AG04450 (cell line): ENCODE results near the gene NCF4. TPM values are rescaled to one million over a fixed set of nuclear protein-coding genes. Genes with fewer than 3 reads are reported as not detected.

Experiments used
- CTCF ChIA-PET: fragments of 300-600, 350-600 bp; formaldehyde crosslinking; extraction: SDS; loops from one replicate; lab custom pipeline; 2022; ENCODE audit warnings: antibody characterized with exemption, inconsistent platforms; lab: Charles Lee
- POLR2A ChIA-PET: fragments of 350-600 bp; formaldehyde crosslinking; extraction: SDS; loops from one replicate; lab custom pipeline; 2021; ENCODE audit warnings: antibody characterized with exemption, inconsistent platforms; lab: Yijun Ruan, JAX
- DNase-seq: peaks from one replicate; pipeline ENCODE4 v3.0.0-alpha.2; 2011; ENCODE audit warnings: low read depth, low spot score
- H3K27ac ChIP-seq: one replicate; pipeline ENCODE4 v1.5.1; 2012; ENCODE audit warnings: low read depth, low read length, control low read depth
- H3K27me3 ChIP-seq: one replicate; pipeline ENCODE4 v1.6.0; 2012; ENCODE audit warnings: low read length; ENCODE audit not compliant: control insufficient read depth, insufficient read depth
- H3K4me3 ChIP-seq: 2 replicates; pipeline ENCODE4 v1.5.1; 2011; ENCODE audit warnings: mild to moderate bottlenecking, low read depth, low read length, control low read depth
- H3K9me3 ChIP-seq: 2 replicates; pipeline ENCODE4 v1.5.1; 2012; ENCODE audit warnings: low read length; ENCODE audit not compliant: control insufficient read depth, insufficient read depth
- CTCF ChIP-seq: IDR thresholded peaks from 2 replicates; pipeline ENCODE4 v1.5.1; 2011; ENCODE audit warnings: low read depth, low read length, control low read depth, inconsistent platforms
- polyA plus RNA-seq: library from polyadenylated mRNA; depleted of rRNA; stranded (reverse); fragments of >200 nt; gene quantifications from 2 replicates; pipeline ENCODE4 v1.2.3, GENCODE V29; 2011

NCF4 gene
- polyA plus RNA-seq, 1 experiment = not detected

GRCh38 chr22:36872084-36872483 is 11.3 kb downstream of the NCF4 start:
- no peak for TF ChIP-seq CTCF
- Histone ChIP-seq H3K4me3 (no peak overlapping the region), H3K27me3 (peaks cover 2% of the 10 kb centered on the region), H3K9me3 (no peaks in the 10 kb centered on the region), H3K27ac (no peak overlapping the region)
- ChIA-PET CTCF (interaction anchor here (0.9 kb wide), 1 partner anchor 16 kb away, joined by 5 read pairs; no protein-coding TSS in a partner anchor), POLR2A (no interaction called here)
- no peak for DNase-seq

GRCh38 chr22:36872866-36873498 is 12.2 kb downstream of the NCF4 start:
- no peak for TF ChIP-seq CTCF
- H3K27me3 ChIP-seq = peaks cover 4% of the 10 kb centered on the region
- no peak overlapping the region for H3K27ac ChIP-seq
- H3K9me3 ChIP-seq = no peaks in the 10 kb centered on the region
- CTCF ChIA-PET = interaction anchor here (1.3 kb wide), 1 partner anchor 104 kb away, joined by 3 read pairs; no protein-coding TSS in a partner anchor
- no peak overlapping the region for H3K4me3 ChIP-seq
- DNase-seq = no peak
- POLR2A ChIA-PET = no interaction called here

GRCh38 chr22:36873614-36874308 is 13.0 kb downstream of the NCF4 start:
- H3K4me3 ChIP-seq = no peak overlapping the region
- POLR2A ChIA-PET = no interaction called here
- H3K27me3 ChIP-seq = peaks cover 8% of the 10 kb centered on the region
- CTCF ChIA-PET = interaction anchor here (0.6 to 1.3 kb wide), 2 partner anchors 104 to 106 kb away, joined by 3 read pairs; no protein-coding TSS in a partner anchor
- no peak overlapping the region for H3K27ac ChIP-seq
- no peaks in the 10 kb centered on the region for H3K9me3 ChIP-seq
- DNase-seq = no peak
- peak; percentile 55 for TF ChIP-seq CTCF

- ChIA-PET POLR2A (no interaction called here), CTCF (interaction anchor here (0.6 to 2.5 kb wide), 3 partner anchors 18 to 105 kb away, joined by 3 to 6 read pairs (median 3); no protein-coding TSS in a partner anchor)
- no peak overlapping the region for H3K27ac ChIP-seq
- H3K9me3 ChIP-seq = no peaks in the 10 kb centered on the region
- no peak for TF ChIP-seq CTCF
- peaks cover 8% of the 10 kb centered on the region for H3K27me3 ChIP-seq
- H3K4me3 ChIP-seq = no peak overlapping the region
- DNase-seq = no peak
Observed at GRCh38 chr22:36874309-36874696, 13.5 kb downstream of the NCF4 start.

- no peak for TF ChIP-seq CTCF
- Histone ChIP-seq H3K27me3 (peaks cover 10% of the 10 kb centered on the region), H3K9me3 (no peaks in the 10 kb centered on the region), H3K27ac (no peak overlapping the region), H3K4me3 (no peak overlapping the region)
- ChIA-PET POLR2A (no interaction called here), CTCF (interaction anchor here (2.5 kb wide), 1 partner anchor 19 kb away, joined by 6 read pairs; no protein-coding TSS in a partner anchor)
- no peak for DNase-seq
Observed at GRCh38 chr22:36874736-36875135, 13.9 kb downstream of the NCF4 start.
